Mammary epithelial cell (primary cell): ENCODE results near the gene PTPRA.

Experiments
- EZH2 ChIP-seq: IDR thresholded peaks from 2 replicates; pipeline ENCODE4 v1.6.1; 2012; ENCODE audit warnings: low read length, inconsistent platforms, borderline replicate concordance
- TF ChIP-seq, protein P1 (sequence below), 2 donors: IDR thresholded peaks in 1 of 2; conservative IDR thresholded peaks in 1 of 2; 2 replicates each; pipeline ENCODE4 v1.5.1; 2011 to 2012; ENCODE audit warnings: inconsistent platforms in 2 of 2, low read length in 2 of 2, mild to moderate bottlenecking in 2 of 2, control low read depth in 1 of 2, low read depth in 1 of 2; ENCODE audit not compliant: insufficient read depth in 1 of 2; ENCODE audit errors: extremely low read depth in 1 of 2

DNA sequence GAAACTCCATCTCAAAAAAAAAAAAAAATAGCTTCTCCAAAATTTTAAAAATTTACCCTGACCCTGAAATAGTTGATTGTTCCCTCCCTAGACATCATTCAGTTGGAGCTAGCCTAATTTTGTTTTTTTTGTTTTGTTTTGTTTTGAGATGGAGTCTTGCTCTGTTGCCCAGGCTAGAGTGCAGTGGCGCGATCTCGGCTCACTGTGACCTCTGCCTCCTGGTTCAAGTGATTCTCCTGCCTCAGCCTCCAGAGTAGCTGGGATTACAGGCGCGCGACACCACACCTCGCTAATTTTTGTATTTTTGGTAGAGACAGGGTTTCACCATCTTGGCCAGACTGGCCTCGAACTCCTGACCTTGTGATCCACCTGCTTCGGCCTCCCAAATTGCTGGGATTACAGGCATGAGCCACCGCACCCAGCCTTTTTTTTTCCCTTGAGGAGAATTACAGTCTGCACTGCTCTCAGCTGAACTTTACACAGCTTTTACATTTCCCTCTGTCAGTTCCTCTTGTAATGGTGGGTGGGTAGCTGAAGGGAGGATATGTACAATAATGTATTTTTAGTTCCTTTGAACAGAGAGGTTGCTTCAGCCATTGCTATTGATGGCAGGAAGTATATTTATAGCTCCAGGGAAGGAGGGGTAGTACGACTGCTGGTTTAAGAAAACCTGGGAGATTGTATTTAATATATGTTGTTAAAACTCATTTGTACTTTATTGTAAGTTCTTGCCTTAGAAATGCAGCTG lies 27.7 kb downstream of the PTPRA start:
- TF ChIP-seq, protein P1, sequence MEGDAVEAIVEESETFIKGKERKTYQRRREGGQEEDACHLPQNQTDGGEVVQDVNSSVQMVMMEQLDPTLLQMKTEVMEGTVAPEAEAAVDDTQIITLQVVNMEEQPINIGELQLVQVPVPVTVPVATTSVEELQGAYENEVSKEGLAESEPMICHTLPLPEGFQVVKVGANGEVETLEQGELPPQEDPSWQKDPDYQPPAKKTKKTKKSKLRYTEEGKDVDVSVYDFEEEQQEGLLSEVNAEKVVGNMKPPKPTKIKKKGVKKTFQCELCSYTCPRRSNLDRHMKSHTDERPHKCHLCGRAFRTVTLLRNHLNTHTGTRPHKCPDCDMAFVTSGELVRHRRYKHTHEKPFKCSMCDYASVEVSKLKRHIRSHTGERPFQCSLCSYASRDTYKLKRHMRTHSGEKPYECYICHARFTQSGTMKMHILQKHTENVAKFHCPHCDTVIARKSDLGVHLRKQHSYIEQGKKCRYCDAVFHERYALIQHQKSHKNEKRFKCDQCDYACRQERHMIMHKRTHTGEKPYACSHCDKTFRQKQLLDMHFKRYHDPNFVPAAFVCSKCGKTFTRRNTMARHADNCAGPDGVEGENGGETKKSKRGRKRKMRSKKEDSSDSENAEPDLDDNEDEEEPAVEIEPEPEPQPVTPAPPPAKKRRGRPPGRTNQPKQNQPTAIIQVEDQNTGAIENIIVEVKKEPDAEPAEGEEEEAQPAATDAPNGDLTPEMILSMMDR (conservative IDR thresholded peaks at IDR 0.05 in 1 of 2, IDR thresholded peaks at IDR 0.05 in 1 of 2; ENCODE audit: extremely low read depth in 1 of 2, insufficient read depth in 1 of 2, low read depth in 1 of 2, low read length in 2 of 2), result no peak
- TF ChIP-seq EZH2, result no peak
